SK-N-SH treated with all-trans-retinoic acid at 6 μM for 48 hours (cell line): ENCODE measurements around the gene C10orf88.

Experiments
- ATAC-seq: fragments of 200-7000 bp; cut with Tn5 transposase; 3 replicates; pipeline ENCODE4 v1.9.1; 2020; ENCODE audit warnings: mild to moderate bottlenecking, moderate library complexity
- BACH2 ChIP-seq: fragments of 250-450 bp; sonication (Bioruptor Pico); IDR thresholded peaks from 2 replicates; pipeline ENCODE4 v1.9.0; 2021; ENCODE audit warnings: mild to moderate bottlenecking, borderline replicate concordance
- CREB5 ChIP-seq: fragments of 250-450 bp; sonication (Bioruptor Pico); IDR thresholded peaks from 2 replicates; pipeline ENCODE4 v1.5.1; 2020; ENCODE audit warnings: low read depth, mild to moderate bottlenecking, moderate library complexity
- CSDC2 ChIP-seq: fragments of 250-450 bp; sonication (Bioruptor Pico); IDR thresholded peaks from 2 replicates; pipeline ENCODE4 v1.5.0; 2020; ENCODE audit warnings: mild to moderate bottlenecking, moderate library complexity
- CSRNP3 ChIP-seq: fragments of 250-450 bp; sonication (Bioruptor Pico); IDR thresholded peaks from 2 replicates; pipeline ENCODE4 v1.5.1; 2021; ENCODE audit warnings: mild to moderate bottlenecking, moderate library complexity
- GLIS3 ChIP-seq: fragments of 250-450 bp; sonication (Bioruptor Pico); IDR thresholded peaks from 2 replicates; pipeline ENCODE4 v1.5.0; 2020; ENCODE audit warnings: mild to moderate bottlenecking, moderate library complexity
- ISL1 ChIP-seq: fragments of 250-450 bp; sonication (Bioruptor Pico); IDR thresholded peaks from 2 replicates; pipeline ENCODE4 v2.1.2; 2022; ENCODE audit warnings: mild to moderate bottlenecking, moderate library complexity
- OSR1 ChIP-seq: fragments of 250-450 bp; sonication (Bioruptor Pico); IDR thresholded peaks from 2 replicates; pipeline ENCODE4 v1.8.0; 2022; ENCODE audit warnings: moderate library complexity, mild to moderate bottlenecking, inconsistent platforms
- PATZ1 ChIP-seq: fragments of 250-450 bp; sonication (Bioruptor Pico); IDR thresholded peaks from 2 replicates; pipeline ENCODE4 v1.8.0; 2020; ENCODE audit warnings: mild to moderate bottlenecking, moderate library complexity, borderline replicate concordance
- POU6F1 ChIP-seq: fragments of 250-450 bp; sonication (Bioruptor Pico); IDR thresholded peaks from 2 replicates; pipeline ENCODE4 v1.8.0; 2021; ENCODE audit warnings: low read depth, mild to moderate bottlenecking, moderate library complexity, borderline replicate concordance
- PPARA ChIP-seq: fragments of 250-450 bp; sonication (Bioruptor Pico); IDR thresholded peaks from 2 replicates; pipeline ENCODE4 v1.5.0; 2020; ENCODE audit warnings: mild to moderate bottlenecking, borderline replicate concordance
- RARB ChIP-seq: fragments of 250-450 bp; sonication (Bioruptor Pico); IDR thresholded peaks from 2 replicates; pipeline ENCODE4 v1.8.0; 2021; ENCODE audit warnings: mild to moderate bottlenecking, moderate library complexity
- TCF4 ChIP-seq: fragments of 250-450 bp; sonication (Bioruptor Pico); IDR thresholded peaks from 2 replicates; pipeline ENCODE4 v1.8.0; 2021; ENCODE audit warnings: mild to moderate bottlenecking, moderate library complexity, borderline replicate concordance
- TOX ChIP-seq: fragments of 250-450 bp; sonication (Bioruptor Pico); IDR thresholded peaks from 2 replicates; pipeline ENCODE4 v1.8.0; 2021; ENCODE audit warnings: mild to moderate bottlenecking, moderate library complexity, borderline replicate concordance
- TSHZ2 ChIP-seq: fragments of 250-450 bp; sonication (Bioruptor Pico); IDR thresholded peaks from 2 replicates; pipeline ENCODE4 v1.5.0; 2020; ENCODE audit warnings: mild to moderate bottlenecking, moderate library complexity
- ZC3H10 ChIP-seq: fragments of 250-450 bp; sonication (Bioruptor Pico); IDR thresholded peaks from 2 replicates; pipeline ENCODE4 v1.5.1; 2021; ENCODE audit warnings: mild to moderate bottlenecking, moderate library complexity
- ZFP30 ChIP-seq: fragments of 450-650 bp; formaldehyde crosslinking; IDR thresholded peaks from 2 replicates; pipeline ENCODE4 v1.5.0; 2022; ENCODE audit warnings: mild to moderate bottlenecking, moderate library complexity
- ZNF565 ChIP-seq: fragments of 450-650 bp; formaldehyde crosslinking; conservative IDR thresholded peaks from 2 replicates; pipeline ENCODE4 v1.5.0; 2020; ENCODE audit warnings: low read depth, mild to moderate bottlenecking, moderate library complexity
- ZNF70 ChIP-seq: fragments of 450-650 bp; formaldehyde crosslinking; IDR thresholded peaks from 2 replicates; pipeline ENCODE4 v1.5.0; 2020; ENCODE audit warnings: mild to moderate bottlenecking, moderate library complexity
- ZNF8 ChIP-seq: fragments of 450-650 bp; formaldehyde crosslinking; IDR thresholded peaks from 2 replicates; pipeline ENCODE4 v1.5.0; 2020; ENCODE audit warnings: mild to moderate bottlenecking, moderate library complexity

Gene C10orf88

GRCh38 chr10:122974543-122975064, 20.6 kb upstream of the C10orf88 start:
- TF ChIP-seq ZNF8 (CRISPR knock-in tag) (no peak), PATZ1 (CRISPR knock-in tag) (no peak), RARB (CRISPR knock-in tag) (no peak), CSRNP3 (CRISPR knock-in tag) (no peak), BACH2 (CRISPR knock-in tag) (no peak), ZFP30 (no peak), OSR1 (CRISPR knock-in tag) (no peak), TOX (CRISPR knock-in tag) (no peak), ZNF70 (no peak), PPARA (no peak), POU6F1 (CRISPR knock-in tag) (no peak), TSHZ2 (CRISPR knock-in tag) (no peak), TCF4 (CRISPR knock-in tag) (no peak), CREB5 (CRISPR knock-in tag) (no peak)
- no peak for ATAC-seq

GRCh38 chr10:122974023-122974422, 20.0 kb upstream of the C10orf88 start:
- ATAC-seq, result no peak
- no peak for TF ChIP-seq ZNF565 (CRISPR knock-in tag)
- TF ChIP-seq ZC3H10, result no peak
- no peak for TF ChIP-seq CSRNP3 (CRISPR knock-in tag)
- TF ChIP-seq ZNF70, result no peak
- TF ChIP-seq CSDC2 (CRISPR knock-in tag), result no peak
- TF ChIP-seq ZNF8 (CRISPR knock-in tag), result no peak
- no peak for TF ChIP-seq ZFP30
- no peak for TF ChIP-seq GLIS3 (CRISPR knock-in tag)
- TF ChIP-seq PPARA, result no peak
- no peak for TF ChIP-seq TOX (CRISPR knock-in tag)
- TF ChIP-seq ISL1 (CRISPR knock-in tag), result no peak

- ATAC-seq, result no peak
- TF ChIP-seq PPARA (no peak), ZFP30 (no peak), ZNF565 (CRISPR knock-in tag) (no peak), RARB (CRISPR knock-in tag) (no peak), OSR1 (CRISPR knock-in tag) (no peak), PATZ1 (CRISPR knock-in tag) (no peak), TCF4 (CRISPR knock-in tag) (no peak)
Observed at GRCh38 chr10:122968698-122969097, 14.7 kb upstream of the C10orf88 start.
